Epithelial cell of esophagus (primary cell): ENCODE results near the gene VPS11.

ENCODE experiments used
- DNase-seq: peaks from one replicate; pipeline ENCODE4 v3.0.0; 2010; ENCODE audit warnings: low read depth
- H3K4me3 ChIP-seq: 2 replicates; pipeline ENCODE4 v1.5.1; 2011; ENCODE audit warnings: mild to moderate bottlenecking, low read length, control low read depth
- CTCF ChIP-seq: IDR thresholded peaks from 2 replicates; pipeline ENCODE4 v1.5.1; 2011; ENCODE audit warnings: low read depth, mild to moderate bottlenecking, low read length, control low read depth, inconsistent platforms; ENCODE audit not compliant: insufficient read depth; ENCODE audit errors: missing control alignments

VPS11 gene

GRCh38 chr11:119025099-119025473 lies 42.5 kb upstream of the VPS11 start:
- TF ChIP-seq CTCF: no peak

GRCh38 chr11:119025541-119025940 lies 42.1 kb upstream of the VPS11 start:
- no peak for TF ChIP-seq CTCF
- DNase-seq: no peak
- no peak overlapping the region for H3K4me3 ChIP-seq

More at GRCh38 chr11:119025099-119025473, 42.5 kb upstream of the VPS11 start:
- H3K4me3 ChIP-seq: no peak overlapping the region
- no peak for DNase-seq

GRCh38 chr11:119025978-119026766 lies 41.4 kb upstream of the VPS11 start:
- no peak for TF ChIP-seq CTCF
- DNase-seq: no peak
- no peak overlapping the region for H3K4me3 ChIP-seq

- no peak overlapping the region for H3K4me3 ChIP-seq
- DNase-seq: no peak
- no peak for TF ChIP-seq CTCF
Measured at GRCh38 chr11:119026970-119027369, 40.6 kb upstream of the VPS11 start.

- no peak overlapping the region for H3K4me3 ChIP-seq
- no peak for TF ChIP-seq CTCF
- no peak for DNase-seq
Measured at GRCh38 chr11:119027561-119028345, 39.9 kb upstream of the VPS11 start.

- no peak for TF ChIP-seq CTCF
- no peak overlapping the region for H3K4me3 ChIP-seq
- no peak for DNase-seq
Measured at GRCh38 chr11:119028346-119029068, 39.1 kb upstream of the VPS11 start.

GRCh38 chr11:119029069-119029339 lies 38.6 kb upstream of the VPS11 start:
- TF ChIP-seq CTCF: no peak
- no peak for DNase-seq
- H3K4me3 ChIP-seq: no peak overlapping the region
